ENCODE measurements around the gene RABL2A. TPM values are rescaled to one million over a fixed set of nuclear protein-coding genes. Genes with fewer than 3 reads are reported as not detected.
A peak's percentile ranks its signal among the peaks of the same experiment; 100 is the strongest.
"Not testable (repeated sequence)": the region's sequence is repeated elsewhere in the genome, so short reads cannot be mapped to it uniquely, and the experiment has no call there.

The RABL2A gene
- total RNA-seq, result 10 to 100 TPM; 18.1 to 40.8 (median 27.2) TPM

- intact Hi-C loops (cut with DNase I); H3K27ac ChIP-seq; H3K4me1 ChIP-seq; H3K9me3 ChIP-seq; H3K27me3 ChIP-seq; H3K36me3 ChIP-seq: not testable (repeated sequence)
- peak within 1 kb of the TSS in 2 of 3 donors; percentile 11 to 23 for H3K4me3 ChIP-seq (replicated peaks in 1 of 3)
- DNase-seq, result peak; percentile 81 to 82
- 0% methylated on average over 7 to 8 of the region's 51 CpGs for WGBS, 2 donors
These were observed at the start of gene RABL2A for GRCh38 chr2:113626616-113627330. Gene RABL2A, plus strand, starts transcription at chr2:113627266. Its CDS starts 1,341 bp downstream, at chr2:113628607.

- H3K27me3 ChIP-seq; DNase-seq; H3K9me3 ChIP-seq; H3K36me3 ChIP-seq; H3K27ac ChIP-seq; H3K4me1 ChIP-seq; H3K4me3 ChIP-seq (replicated peaks in 1 of 3); intact Hi-C loops (cut with DNase I): not testable (repeated sequence)
- WGBS, 2 donors, result 40 to 64% methylated on average over 2 to 4 of the region's 5 CpGs
These were observed 48.6 kb upstream of the RABL2A start for GRCh38 chr2:113578508-113578907.

- H3K27me3 ChIP-seq; H3K9me3 ChIP-seq; H3K4me1 ChIP-seq; H3K27ac ChIP-seq; DNase-seq; H3K36me3 ChIP-seq; H3K4me3 ChIP-seq (replicated peaks in 1 of 3); intact Hi-C loops (cut with DNase I): not testable (repeated sequence)
- 81 to 83% methylated on average over 3 of the region's 3 CpGs for WGBS, 2 donors
These were observed 44.6 kb upstream of the RABL2A start for GRCh38 chr2:113582473-113582872.

- H3K4me1 ChIP-seq; H3K36me3 ChIP-seq; H3K9me3 ChIP-seq; intact Hi-C loops (cut with DNase I); H3K27me3 ChIP-seq: not testable (repeated sequence)
- WGBS, 2 donors, result 2 to 4% methylated on average over 30 to 40 of the region's 63 CpGs
- DNase-seq, result peak; percentile 73 to 75
- peak in 1 of 2 donors; percentile 42 for TF ChIP-seq POLR2A (IDR thresholded peaks at IDR 0.05)
- H3K27ac ChIP-seq, result peak overlapping the region in 2 of 3 donors; percentile 68 to 93
- H3K4me3 ChIP-seq (replicated peaks in 1 of 3), result peak overlapping the region; percentile 7 to 77 (median 26)
These were observed 43.4 kb upstream of the RABL2A start for GRCh38 chr2:113583521-113584225.

- H3K4me3 ChIP-seq (replicated peaks in 1 of 3), result peak overlapping the region; percentile 77 to 83 (median 77)
- H3K4me1 ChIP-seq; H3K36me3 ChIP-seq; intact Hi-C loops (cut with DNase I); DNase-seq; H3K9me3 ChIP-seq; H3K27me3 ChIP-seq: not testable (repeated sequence)
- peak overlapping the region in 2 of 3 donors; percentile 4 to 49 for H3K27ac ChIP-seq
- WGBS, 2 donors, result 4 to 8% methylated on average over 11 to 26 of the region's 47 CpGs
These were observed 42.6 kb upstream of the RABL2A start for GRCh38 chr2:113584311-113585092.

- H3K27ac ChIP-seq; H3K9me3 ChIP-seq; intact Hi-C loops (cut with DNase I); H3K27me3 ChIP-seq; H3K36me3 ChIP-seq; H3K4me3 ChIP-seq (replicated peaks in 1 of 3); H3K4me1 ChIP-seq: not testable (repeated sequence)
- 51 to 55% methylated on average over 3 of the region's 3 CpGs for WGBS, 2 donors
- DNase-seq, result peak; percentile 39 to 40
- peak in 2 of 6 experiments; percentile 44 to 54 for TF ChIP-seq CTCF (IDR thresholded peaks at IDR 0.05)
These were observed 39.9 kb upstream of the RABL2A start for GRCh38 chr2:113587201-113587600.

- intact Hi-C loops (cut with DNase I); H3K27me3 ChIP-seq; H3K36me3 ChIP-seq; H3K4me3 ChIP-seq (replicated peaks in 1 of 3); DNase-seq; H3K9me3 ChIP-seq; H3K4me1 ChIP-seq; H3K27ac ChIP-seq: not testable (repeated sequence)
- 70 to 76% methylated on average over 3 to 4 of the region's 7 CpGs for WGBS, 2 donors
These were observed 37.5 kb upstream of the RABL2A start for GRCh38 chr2:113589591-113589990.

GRCh38 chr2:113591926-113592325 is 35.1 kb upstream of the RABL2A start:
- intact Hi-C loops (cut with DNase I); H3K9me3 ChIP-seq; H3K4me1 ChIP-seq; H3K4me3 ChIP-seq (replicated peaks in 1 of 3); H3K27ac ChIP-seq; H3K36me3 ChIP-seq; DNase-seq; H3K27me3 ChIP-seq: not testable (repeated sequence)
- 73% methylated on average over 3 of the region's 9 CpGs; no CpG with 5 or more reads in 1 of the 2 donors for WGBS, 2 donors

- H3K9me3 ChIP-seq; H3K27me3 ChIP-seq; H3K4me3 ChIP-seq (replicated peaks in 1 of 3); H3K4me1 ChIP-seq; DNase-seq; H3K36me3 ChIP-seq; intact Hi-C loops (cut with DNase I); H3K27ac ChIP-seq: not testable (repeated sequence)
- 85 to 91% methylated on average over 3 to 6 of the region's 6 CpGs for WGBS, 2 donors
These were observed 33.8 kb upstream of the RABL2A start for GRCh38 chr2:113593280-113593679.

GRCh38 chr2:113595725-113596124 is 31.3 kb upstream of the RABL2A start:
- DNase-seq; H3K4me3 ChIP-seq (replicated peaks in 1 of 3); H3K36me3 ChIP-seq; H3K4me1 ChIP-seq; H3K27ac ChIP-seq; H3K27me3 ChIP-seq; H3K9me3 ChIP-seq; intact Hi-C loops (cut with DNase I): not testable (repeated sequence)
- WGBS, 2 donors, result 93% methylated on average over 6 of the region's 10 CpGs; no CpG with 5 or more reads in 1 of the 2 donors

- H3K27ac ChIP-seq; H3K4me3 ChIP-seq (replicated peaks in 1 of 3); H3K9me3 ChIP-seq; intact Hi-C loops (cut with DNase I); DNase-seq; H3K36me3 ChIP-seq; H3K27me3 ChIP-seq; H3K4me1 ChIP-seq: not testable (repeated sequence)
- 100% methylated on average over 4 of the region's 10 CpGs for WGBS, 2 donors
These were observed 29.9 kb upstream of the RABL2A start for GRCh38 chr2:113597164-113597563.

Data from thyroid gland (tissue), 4 donors.